ENCODE data around the gene SUCLG2. TPM values are rescaled to one million over a fixed set of nuclear protein-coding genes. Genes with fewer than 3 reads are reported as not detected.

The SUCLG2 gene
- total RNA-seq, 1 donor from 2014 or later: 44.6 TPM

GRCh38 chr3:67561667-67562394 lies 92.6 kb downstream of the SUCLG2 start:
- no peak overlapping the region for H3K4me3 ChIP-seq (ENCODE audit: low read depth, low read length)
- TF ChIP-seq CTCF (conservative IDR thresholded peaks at IDR 0.05; ENCODE audit: low read depth, low read length): no peak
- no peak for DNase-seq (ENCODE audit: low read depth)

GRCh38 chr3:67561266-67561665 lies 93.1 kb downstream of the SUCLG2 start:
- DNase-seq (ENCODE audit: low read depth): no peak
- no peak for TF ChIP-seq CTCF (conservative IDR thresholded peaks at IDR 0.05; ENCODE audit: low read depth, low read length)
- no peak overlapping the region for H3K4me3 ChIP-seq (ENCODE audit: low read depth, low read length)

GRCh38 chr3:67559029-67559605 lies 95.3 kb downstream of the SUCLG2 start:
- no peak for DNase-seq (ENCODE audit: low read depth)
- TF ChIP-seq CTCF (conservative IDR thresholded peaks at IDR 0.05; ENCODE audit: low read depth, low read length): no peak
- no peak overlapping the region for H3K4me3 ChIP-seq (ENCODE audit: low read depth, low read length)

- H3K4me3 ChIP-seq (ENCODE audit: low read depth, low read length): no peak overlapping the region
- no peak for DNase-seq (ENCODE audit: low read depth)
- TF ChIP-seq CTCF (conservative IDR thresholded peaks at IDR 0.05; ENCODE audit: low read depth, low read length): no peak
Measured at GRCh38 chr3:67558426-67558825, 96.0 kb downstream of the SUCLG2 start.

- no peak for DNase-seq (ENCODE audit: low read depth)
- TF ChIP-seq CTCF (conservative IDR thresholded peaks at IDR 0.05; ENCODE audit: low read depth, low read length): no peak
- H3K4me3 ChIP-seq (ENCODE audit: low read depth, low read length): no peak overlapping the region
Measured at GRCh38 chr3:67557848-67558355, 96.5 kb downstream of the SUCLG2 start.

- TF ChIP-seq CTCF (conservative IDR thresholded peaks at IDR 0.05; ENCODE audit: low read depth, low read length): no peak
- DNase-seq (ENCODE audit: low read depth): no peak
- H3K4me3 ChIP-seq (ENCODE audit: low read depth, low read length): no peak overlapping the region
Measured at GRCh38 chr3:67551361-67552016, 102.9 kb downstream of the SUCLG2 start.
